22Rv1 (cell line): ENCODE results near the gene RRAS2.
"Not testable (repeated sequence)": the region's sequence is repeated elsewhere in the genome, so short reads cannot be mapped to it uniquely, and the experiment has no call there.

Source experiments
- CTCF ChIP-seq: fragments of 450-650 bp; IDR thresholded peaks from 2 replicates; pipeline ENCODE4 v1.5.1; 2017; ENCODE audit warnings: mild to moderate bottlenecking
- ZFX ChIP-seq: fragments of 450-650 bp; IDR thresholded peaks from 2 replicates; pipeline ENCODE4 v1.6.1; 2017; ENCODE audit warnings: antibody characterized with exemption, borderline replicate concordance

- TF ChIP-seq CTCF, ZFX: not testable (repeated sequence)
Observed at GRCh38 chr11:14252501-14252900, 106.5 kb downstream of the RRAS2 start.
